Fibroblast of skin of back (primary cell): ENCODE data around the gene THSD4.
A peak's percentile ranks its signal among the peaks of the same experiment; 100 is the strongest.
"Not testable (repeated sequence)": the region's sequence is repeated elsewhere in the genome, so short reads cannot be mapped to it uniquely, and the experiment has no call there.

ENCODE experiments used
- DNase-seq: peaks from one replicate; pipeline ENCODE4 v3.0.0-alpha.2; 2013

Gene THSD4

DNA sequence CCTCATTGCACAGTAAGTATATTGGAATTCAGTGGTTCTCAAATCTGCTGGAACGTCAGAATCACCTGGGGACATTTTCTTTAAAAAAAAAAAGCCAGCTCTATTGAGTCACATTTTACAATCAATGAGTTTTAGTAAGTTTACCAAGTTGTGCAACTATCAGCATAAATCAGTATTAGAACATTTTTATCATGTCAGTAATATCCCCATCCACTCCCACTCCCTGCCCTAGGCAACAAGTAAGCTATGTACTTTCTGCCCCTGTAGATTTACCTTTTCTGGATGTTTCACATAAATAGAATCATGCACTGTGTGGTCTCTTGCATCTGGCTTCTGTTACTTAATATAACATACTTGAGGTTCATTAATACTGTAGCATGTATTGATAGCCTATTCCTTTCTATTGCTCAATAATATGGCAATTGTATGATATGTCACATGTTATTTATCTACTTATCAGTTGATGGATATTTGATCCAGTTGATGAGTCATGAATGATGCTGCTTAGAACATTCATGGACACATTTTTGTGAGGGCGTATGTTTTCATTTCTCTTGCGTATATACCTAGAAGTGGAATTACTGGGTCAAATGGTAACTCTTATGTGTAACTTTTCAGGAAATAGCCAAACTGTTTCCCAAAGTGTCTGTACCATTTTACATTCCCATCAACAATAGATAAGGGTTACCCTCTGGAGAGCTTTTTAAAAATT is 180.5 kb downstream of the THSD4 start:
- peak; percentile 89 for DNase-seq

DNA sequence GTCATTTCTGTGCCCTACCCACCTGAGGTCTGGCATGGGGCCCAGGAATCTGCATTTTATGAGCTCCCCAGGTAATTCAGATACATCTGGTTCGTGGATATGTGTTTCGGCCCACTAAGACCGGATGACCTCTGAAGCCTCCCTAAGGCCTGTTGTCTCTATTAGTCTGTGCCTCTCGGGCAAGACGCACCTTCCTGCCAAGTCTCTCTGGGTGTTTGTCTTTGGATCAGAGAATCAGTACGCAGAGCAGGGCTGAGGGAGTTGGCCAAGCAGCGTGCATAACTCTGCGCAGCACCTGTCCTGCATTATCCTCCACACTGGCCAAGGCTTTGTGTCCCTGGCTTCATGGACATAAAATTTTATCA is 181.0 kb downstream of the THSD4 start:
- no peak for DNase-seq

GRCh38 chr15:71301958-71302621 is 186.8 kb downstream of the THSD4 start:
- DNase-seq: no peak

- DNase-seq: peak; percentile 38
Observed at GRCh38 chr15:71302861-71303410, 187.7 kb downstream of the THSD4 start.

- no peak for DNase-seq
Observed at GRCh38 chr15:71303977-71304376, 188.7 kb downstream of the THSD4 start.

DNA sequence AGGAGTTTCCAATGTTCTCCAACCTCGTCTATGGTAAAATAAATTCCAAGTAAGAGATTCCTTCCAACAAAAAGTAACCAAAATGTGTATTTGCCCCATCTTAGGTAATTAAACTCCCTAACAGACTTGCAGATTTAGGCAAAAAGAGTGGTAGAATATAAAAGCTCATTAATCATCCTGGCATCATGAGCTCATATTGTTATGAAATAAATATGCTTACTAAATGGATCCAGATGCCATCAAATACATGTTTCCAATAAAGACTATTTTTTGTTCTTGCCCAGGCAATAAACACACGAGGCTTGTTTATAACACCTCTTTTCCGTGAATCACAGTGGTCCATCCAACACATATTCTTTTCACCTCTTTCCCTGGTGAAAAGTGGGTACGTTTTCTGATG is 189.4 kb downstream of the THSD4 start:
- no peak for DNase-seq

- DNase-seq: no peak
Observed at GRCh38 chr15:71306538-71306937, 191.3 kb downstream of the THSD4 start.

GRCh38 chr15:71312194-71312708 is 197.0 kb downstream of the THSD4 start:
- no peak for DNase-seq

- DNase-seq: peak; percentile 21
Observed at GRCh38 chr15:71312731-71313460, 197.6 kb downstream of the THSD4 start.

GRCh38 chr15:71313806-71314205 is 198.5 kb downstream of the THSD4 start:
- DNase-seq: peak; percentile 48

- no peak for DNase-seq
Observed at GRCh38 chr15:71314956-71315537, 199.8 kb downstream of the THSD4 start.

DNA sequence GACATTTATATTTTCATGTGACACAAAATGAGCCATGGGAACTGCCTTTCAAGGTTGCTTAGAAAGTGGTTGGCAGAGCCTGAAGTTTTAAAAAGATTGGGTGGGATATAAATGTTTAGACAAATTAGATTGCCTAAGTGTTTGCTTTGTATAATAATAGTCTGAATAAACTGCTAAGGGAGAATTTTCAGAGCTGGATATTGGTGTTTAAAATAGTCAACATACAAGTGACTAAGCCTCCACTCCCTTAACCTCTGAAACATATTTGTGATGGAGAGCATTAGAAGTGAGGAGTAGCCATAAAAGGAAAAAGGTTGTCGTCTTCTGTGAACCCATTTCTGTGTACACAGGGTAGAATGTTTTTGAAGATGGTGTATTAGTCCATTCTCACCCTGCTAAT is 201.6 kb downstream of the THSD4 start:
- peak; percentile 27 for DNase-seq

GRCh38 chr15:71319424-71319823 is 204.2 kb downstream of the THSD4 start:
- not testable (repeated sequence) for DNase-seq

DNA sequence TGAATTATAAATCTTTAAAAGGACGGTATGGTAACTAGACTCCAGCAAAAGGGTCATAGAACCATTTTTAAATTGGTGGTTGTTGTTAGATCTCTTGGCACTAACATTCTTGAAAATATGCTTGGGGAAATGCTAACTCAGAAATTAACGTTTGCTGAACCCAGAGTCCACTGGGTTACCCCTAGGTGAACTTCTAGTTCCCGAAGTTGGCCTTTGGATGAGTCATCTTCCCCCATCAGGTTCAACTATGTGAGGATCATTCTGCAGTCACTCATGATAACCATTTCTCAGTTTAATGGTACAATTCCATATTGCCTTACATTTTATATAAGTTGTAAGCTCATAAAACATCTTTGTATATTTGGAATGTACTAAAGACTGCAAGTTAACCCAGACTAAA is 204.7 kb downstream of the THSD4 start:
- no peak for DNase-seq

DNA sequence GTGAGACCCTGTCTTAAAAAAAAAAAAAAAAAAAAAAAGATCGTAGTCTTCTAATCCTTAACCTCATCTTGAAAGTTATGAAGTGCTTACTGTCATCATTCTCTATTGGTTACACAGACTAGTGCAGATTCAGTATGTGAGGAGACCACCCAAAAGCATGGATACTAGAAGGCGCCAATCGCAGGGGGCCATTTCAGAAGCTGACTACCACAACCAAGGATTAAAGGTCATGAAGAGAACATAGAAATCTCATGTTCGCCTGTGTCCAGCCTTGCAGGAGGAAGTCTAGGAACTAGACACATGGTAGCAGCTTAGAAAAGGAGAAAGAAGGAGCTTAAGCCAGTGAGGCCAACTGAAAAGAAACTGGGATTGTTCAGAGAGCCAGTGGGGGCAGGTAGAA is 207.8 kb downstream of the THSD4 start:
- DNase-seq: no peak

DNA sequence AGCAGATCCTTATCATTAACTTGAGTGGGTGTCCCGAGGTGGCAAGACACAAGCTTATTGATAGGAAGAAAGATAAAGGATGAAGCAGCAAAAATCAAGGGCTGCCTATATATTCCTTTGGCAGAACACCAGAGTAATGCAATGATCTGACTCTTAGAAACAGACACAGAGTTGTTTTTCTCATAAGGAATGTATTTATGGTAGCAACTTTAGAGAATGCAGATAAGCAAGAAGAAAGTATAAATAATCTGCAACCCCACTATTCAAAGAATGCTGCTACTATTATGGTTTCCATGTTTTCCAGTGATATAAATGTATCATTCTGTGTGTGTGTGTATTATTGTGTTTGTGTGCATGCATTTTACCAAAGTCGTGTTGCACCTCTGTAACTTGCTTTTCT is 208.3 kb downstream of the THSD4 start:
- DNase-seq: no peak

DNA sequence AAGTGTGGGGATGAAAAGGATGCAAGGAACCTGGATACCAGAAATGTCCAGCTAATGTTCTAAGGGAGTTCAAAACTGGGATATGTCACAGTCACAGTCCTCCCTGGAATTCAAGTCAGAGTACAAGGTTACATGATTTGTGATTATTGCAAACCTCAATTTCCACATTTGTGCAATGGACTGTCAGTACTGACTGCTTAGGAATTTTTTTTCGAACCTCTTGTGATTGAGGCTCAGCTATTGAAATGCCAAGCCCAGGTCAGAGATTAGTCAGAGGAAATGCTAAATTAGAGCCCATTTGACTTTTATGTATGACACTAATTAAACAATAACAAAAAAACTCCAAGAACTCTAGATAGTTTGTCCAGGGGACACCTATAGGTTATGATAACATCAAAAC is 210.2 kb downstream of the THSD4 start:
- peak; percentile 57 for DNase-seq

DNA sequence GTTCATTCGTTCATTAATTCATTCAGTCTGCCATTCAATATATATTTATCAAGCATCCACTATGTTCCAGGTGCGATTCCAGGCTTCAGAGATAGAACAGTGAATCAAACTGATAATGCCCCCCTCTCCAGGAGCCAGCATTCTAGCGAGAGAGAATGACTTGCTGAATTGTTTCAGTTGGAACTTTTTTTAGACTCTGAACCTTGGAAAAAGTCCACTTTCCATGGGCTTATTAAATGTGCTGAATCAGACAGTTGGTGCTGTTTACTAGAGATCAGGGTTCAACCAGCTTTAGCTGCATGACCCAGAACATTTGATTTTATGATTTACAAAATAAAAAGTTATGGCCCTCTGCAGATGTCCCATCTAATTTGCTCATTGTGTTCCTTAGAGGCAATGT is 213.2 kb downstream of the THSD4 start:
- DNase-seq: no peak

DNA sequence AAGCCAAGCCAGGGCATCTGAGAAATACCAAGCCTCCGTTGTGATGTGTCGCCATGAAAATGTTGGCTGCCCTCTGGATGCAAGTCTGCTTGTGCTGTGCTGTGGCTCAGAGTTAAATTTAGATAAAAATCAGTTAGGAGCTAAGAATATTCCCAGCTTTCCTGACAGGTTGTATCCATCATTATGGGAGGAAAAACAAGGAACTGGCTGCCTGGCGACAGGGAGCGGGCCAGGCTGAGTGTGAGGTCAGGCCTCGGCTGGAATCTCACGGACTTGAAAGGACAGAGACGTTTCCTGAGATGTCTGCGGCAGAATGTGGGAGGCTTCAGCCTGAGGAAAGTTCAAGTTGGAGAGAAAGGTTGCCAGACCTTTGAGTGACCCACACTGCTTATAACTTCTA is 213.8 kb downstream of the THSD4 start:
- DNase-seq: no peak

DNA sequence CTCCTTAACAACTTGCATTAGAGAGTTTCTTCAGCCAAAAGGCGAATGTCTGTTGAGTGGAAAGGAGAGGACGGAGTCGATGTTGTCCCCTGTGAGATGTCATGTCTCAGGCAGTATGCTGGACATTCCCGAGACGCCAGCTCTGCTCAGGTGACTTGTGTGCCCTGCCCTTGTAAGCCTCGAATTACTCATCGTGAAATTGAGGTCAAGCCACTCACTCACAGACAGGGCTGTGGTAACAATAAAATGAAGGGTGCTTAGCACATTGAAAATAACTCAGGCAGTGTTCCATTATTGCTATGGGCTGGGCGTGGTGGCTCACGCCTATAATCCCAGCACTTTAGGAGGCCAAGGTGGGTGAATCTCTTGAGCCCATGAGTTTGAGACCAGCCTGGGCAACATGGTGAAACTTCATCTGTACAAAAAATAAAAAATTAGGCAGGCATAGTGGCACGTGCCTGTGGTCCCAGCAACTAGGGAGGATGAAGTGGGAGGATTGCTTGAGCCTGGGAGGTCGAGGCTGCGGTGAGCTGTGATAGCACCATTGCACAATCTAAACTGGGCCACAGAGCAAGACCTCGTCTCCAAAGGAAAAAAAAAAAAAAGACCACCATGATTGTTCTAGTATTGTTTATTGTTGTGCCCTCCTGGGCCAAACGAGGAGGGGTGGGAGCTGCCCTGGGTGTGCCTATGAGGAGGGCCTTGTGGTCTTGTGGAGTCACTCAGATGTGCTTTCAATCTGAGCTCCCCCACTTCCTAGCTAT is 214.4 kb downstream of the THSD4 start:
- DNase-seq: peak; percentile 29

- no peak for DNase-seq
Observed at GRCh38 chr15:71330638-71331162, 215.4 kb downstream of the THSD4 start.

- no peak for DNase-seq
Observed at GRCh38 chr15:71331173-71331572, 215.9 kb downstream of the THSD4 start.
